ENCODE data around the gene U2AF2. TPM values are rescaled to one million over a fixed set of nuclear protein-coding genes. Genes with fewer than 3 reads are reported as not detected.

The U2AF2 gene
- total RNA-seq, 1 experiment from 2014 or later, result 323 TPM

DNA sequence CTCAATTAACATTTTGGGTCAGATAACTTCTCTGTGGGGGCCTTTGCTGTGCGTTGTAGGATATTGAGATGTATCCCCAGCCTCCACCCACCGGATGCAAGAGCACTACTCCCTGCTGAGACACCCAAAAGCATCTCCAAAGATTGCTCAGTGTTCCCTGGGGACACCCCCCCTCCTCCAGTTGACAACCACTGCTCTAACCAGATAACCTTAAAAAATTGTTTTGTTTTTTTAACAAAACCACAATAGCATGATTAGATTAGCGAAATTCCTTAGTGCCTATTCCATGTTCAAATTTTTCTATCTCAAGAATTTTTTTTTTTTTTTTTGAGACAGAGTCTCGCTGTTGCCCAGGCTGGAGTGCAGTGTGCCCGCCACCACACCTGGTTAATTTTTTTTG lies 17.6 kb downstream of the U2AF2 start:
- peaks cover 85% of the 10 kb centered on the region for H3K79me2 ChIP-seq (ENCODE audit: low read depth)
- peaks cover 75% of the 10 kb centered on the region for H4K20me1 ChIP-seq (ENCODE audit: insufficient read depth)
- H3K36me3 ChIP-seq (ENCODE audit: low read depth), result peaks cover 36% of the 10 kb centered on the region
- no peaks in the 10 kb centered on the region for H3K27me3 ChIP-seq (ENCODE audit: insufficient read depth, low read depth)
- ChIA-PET CTCF (no interaction called here), POLR2A (ENCODE audit: unreplicated experiment) (no interaction called here)
- H3K9me3 ChIP-seq (ENCODE audit: insufficient read depth, low read depth), result no peaks in the 10 kb centered on the region
- no peak for DNase-seq
- TF ChIP-seq CTCF (conservative IDR thresholded peaks at IDR 0.05), result no peak
- H3F3A ChIP-seq (ENCODE audit: insufficient read depth, low read depth), result peaks cover 66% of the 10 kb centered on the region
- BruUV-seq (replicated peaks), result no TSS peak
- no peak overlapping the region for H3K27ac ChIP-seq
- H2AFZ ChIP-seq, result no peak overlapping the region
- peaks cover 60% of the 10 kb centered on the region for H3K4me1 ChIP-seq (replicated peaks; ENCODE audit: insufficient read depth)
- no peak overlapping the region for H3K4me2 ChIP-seq
- no peak overlapping the region for H3K4me3 ChIP-seq
- intact Hi-C loops (cut with micrococcal nuclease; ENCODE audit: unreplicated experiment), result no loop called here
- no peaks in the 10 kb centered on the region for H3K9me2 ChIP-seq (ENCODE audit: insufficient read depth)

DNA sequence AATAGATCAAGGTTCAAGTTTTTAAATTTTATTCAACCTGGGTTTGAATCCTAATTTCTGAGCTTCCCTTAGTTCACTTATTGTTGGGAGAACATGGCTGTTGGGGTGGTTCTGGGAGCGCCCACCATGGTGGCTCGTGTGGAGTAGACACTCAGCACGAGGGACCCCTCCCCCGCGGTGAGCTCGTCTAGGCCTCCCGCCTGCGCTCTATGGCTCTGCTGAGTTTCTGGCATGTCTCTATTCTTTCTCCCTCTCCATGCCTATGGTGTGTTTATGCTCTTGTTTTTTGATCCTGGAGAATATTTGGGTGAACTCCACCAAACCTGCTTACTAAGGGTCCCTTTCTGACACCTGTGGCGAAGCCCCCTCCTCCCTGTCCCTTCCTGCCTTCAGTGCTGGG lies 18.6 kb downstream of the U2AF2 start:
- Histone ChIP-seq H3K4me3 (no peak overlapping the region), H3K79me2 (ENCODE audit: low read depth) (peaks cover 85% of the 10 kb centered on the region), H3K4me2 (no peak overlapping the region), H3K27me3 (ENCODE audit: insufficient read depth, low read depth) (no peaks in the 10 kb centered on the region), H3K36me3 (ENCODE audit: low read depth) (peaks cover 34% of the 10 kb centered on the region), H2AFZ (no peak overlapping the region), H3K9me2 (ENCODE audit: insufficient read depth) (no peaks in the 10 kb centered on the region), H3K4me1 (replicated peaks; ENCODE audit: insufficient read depth) (peaks cover 50% of the 10 kb centered on the region), H3F3A (ENCODE audit: insufficient read depth, low read depth) (peaks cover 57% of the 10 kb centered on the region), H3K27ac (no peak overlapping the region), H4K20me1 (ENCODE audit: insufficient read depth) (peaks cover 64% of the 10 kb centered on the region), H3K9me3 (ENCODE audit: insufficient read depth, low read depth) (no peaks in the 10 kb centered on the region)
- intact Hi-C loops (cut with micrococcal nuclease; ENCODE audit: unreplicated experiment), result no loop called here
- TF ChIP-seq EZH2 (IDR thresholded peaks at IDR 0.05; ENCODE audit: low read depth) (no peak), CTCF (conservative IDR thresholded peaks at IDR 0.05) (no peak)
- CTCF ChIA-PET, result interaction anchor here (0.5 kb wide), 2 partner anchors 155 to 529 kb away, joined by 3 read pairs; no protein-coding TSS in a partner anchor
- DNase-seq, result no peak
- POLR2A ChIA-PET (ENCODE audit: unreplicated experiment), result no interaction called here
- no TSS peak for BruUV-seq (replicated peaks)

DNA sequence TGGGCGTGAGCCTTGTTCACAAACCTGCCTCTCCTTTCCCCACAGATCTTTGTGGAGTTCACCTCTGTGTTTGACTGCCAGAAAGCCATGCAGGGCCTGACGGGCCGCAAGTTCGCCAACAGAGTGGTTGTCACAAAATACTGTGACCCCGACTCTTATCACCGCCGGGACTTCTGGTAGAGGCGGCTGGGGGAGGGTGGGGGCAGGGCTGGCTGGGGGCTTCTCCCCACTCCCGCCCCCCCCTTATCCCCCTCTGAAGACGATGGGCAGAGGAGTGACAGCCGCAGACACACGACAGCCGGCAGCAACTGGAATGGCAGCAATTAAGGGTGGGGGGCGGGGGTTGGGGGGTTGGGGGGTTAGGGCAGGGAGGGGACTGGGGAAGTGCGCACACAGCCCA lies 19.1 kb downstream of the U2AF2 start:
- no peak overlapping the region for H2AFZ ChIP-seq
- H3K4me3 ChIP-seq, result no peak overlapping the region
- TF ChIP-seq EZH2 (IDR thresholded peaks at IDR 0.05; ENCODE audit: low read depth) (no peak), CTCF (conservative IDR thresholded peaks at IDR 0.05) (no peak)
- DNase-seq, result no peak
- no peaks in the 10 kb centered on the region for H3K27me3 ChIP-seq (ENCODE audit: insufficient read depth, low read depth)
- intact Hi-C loops (cut with micrococcal nuclease; ENCODE audit: unreplicated experiment), result no loop called here
- BruUV-seq (replicated peaks), result no TSS peak
- no peak overlapping the region for H3K27ac ChIP-seq
- peaks cover 84% of the 10 kb centered on the region for H3K79me2 ChIP-seq (ENCODE audit: low read depth)
- POLR2A ChIA-PET (ENCODE audit: unreplicated experiment), result no interaction called here
- peaks cover 53% of the 10 kb centered on the region for H3F3A ChIP-seq (ENCODE audit: insufficient read depth, low read depth)
- CTCF ChIA-PET, result no interaction called here
- peaks cover 34% of the 10 kb centered on the region for H3K36me3 ChIP-seq (ENCODE audit: low read depth)
- H3K9me3 ChIP-seq (ENCODE audit: insufficient read depth, low read depth), result no peaks in the 10 kb centered on the region
- H3K4me1 ChIP-seq (replicated peaks; ENCODE audit: insufficient read depth), result peaks cover 45% of the 10 kb centered on the region
- peaks cover 60% of the 10 kb centered on the region for H4K20me1 ChIP-seq (ENCODE audit: insufficient read depth)
- H3K9me2 ChIP-seq (ENCODE audit: insufficient read depth), result no peaks in the 10 kb centered on the region
- no peak overlapping the region for H3K4me2 ChIP-seq
